Activated CD4-positive, alpha-beta T cell treated with anti-CD3 and anti-CD28 coated beads for 48 hours (primary cell): Measurements from ENCODE around the gene TMUB1.

Experiments
- DNase-seq: peaks from one replicate; pipeline ENCODE4 v3.0.0-alpha.2; 2020

TMUB1 gene

GRCh38 chr7:151083071-151083823, at the start of gene TMUB1:
Gene TMUB1, minus strand, starts transcription at chr7:151083493. Its CDS starts 930 bp downstream, at chr7:151082563.
- DNase-seq, result peak; percentile 88

GRCh38 chr7:151132461-151133205, 49.3 kb upstream of the TMUB1 start:
- no peak for DNase-seq

- DNase-seq, result no peak
Measured at GRCh38 chr7:151131592-151132293, 48.5 kb upstream of the TMUB1 start.

GRCh38 chr7:151131224-151131591, 47.9 kb upstream of the TMUB1 start:
- no peak for DNase-seq

- DNase-seq, result no peak
Measured at GRCh38 chr7:151130741-151131157, 47.5 kb upstream of the TMUB1 start.

- DNase-seq, result no peak
Measured at GRCh38 chr7:151129960-151130591, 46.8 kb upstream of the TMUB1 start.

- DNase-seq, result no peak
Measured at GRCh38 chr7:151129117-151129959, 46.0 kb upstream of the TMUB1 start.

GRCh38 chr7:151128716-151129115, 45.4 kb upstream of the TMUB1 start:
- DNase-seq, result no peak

- no peak for DNase-seq
Measured at GRCh38 chr7:151128144-151128543, 44.9 kb upstream of the TMUB1 start.

GRCh38 chr7:151126491-151127137, 43.3 kb upstream of the TMUB1 start:
- no peak for DNase-seq

GRCh38 chr7:151125846-151126481, 42.7 kb upstream of the TMUB1 start:
- no peak for DNase-seq

GRCh38 chr7:151125470-151125845, 42.2 kb upstream of the TMUB1 start:
- DNase-seq, result no peak

- no peak for DNase-seq
Measured at GRCh38 chr7:151124899-151125399, 41.7 kb upstream of the TMUB1 start.

- no peak for DNase-seq
Measured at GRCh38 chr7:151124481-151124880, 41.2 kb upstream of the TMUB1 start.

GRCh38 chr7:151123822-151124464, 40.6 kb upstream of the TMUB1 start:
- peak; percentile 88 for DNase-seq

GRCh38 chr7:151123158-151123821, 40.0 kb upstream of the TMUB1 start:
- no peak for DNase-seq

- no peak for DNase-seq
Measured at GRCh38 chr7:151122796-151123157, 39.5 kb upstream of the TMUB1 start.

GRCh38 chr7:151122276-151122675, 39.0 kb upstream of the TMUB1 start:
- no peak for DNase-seq

- DNase-seq, result no peak
Measured at GRCh38 chr7:151121380-151122170, 38.3 kb upstream of the TMUB1 start.
